Epithelial cell of prostate (primary cell): Measurements from ENCODE around the gene EPHA1.
"Not testable (repeated sequence)": the region's sequence is repeated elsewhere in the genome, so short reads cannot be mapped to it uniquely, and the experiment has no call there.

Source experiments
- DNase-seq: peaks from one replicate; pipeline ENCODE4 v3.0.0-alpha.2; 2011; ENCODE audit warnings: low read depth, low spot score
- H3K27ac ChIP-seq: fragments of 450-650 bp; 2 replicates; pipeline ENCODE4 v1.5.1; 2017; ENCODE audit warnings: mild to moderate bottlenecking

Gene EPHA1

DNA sequence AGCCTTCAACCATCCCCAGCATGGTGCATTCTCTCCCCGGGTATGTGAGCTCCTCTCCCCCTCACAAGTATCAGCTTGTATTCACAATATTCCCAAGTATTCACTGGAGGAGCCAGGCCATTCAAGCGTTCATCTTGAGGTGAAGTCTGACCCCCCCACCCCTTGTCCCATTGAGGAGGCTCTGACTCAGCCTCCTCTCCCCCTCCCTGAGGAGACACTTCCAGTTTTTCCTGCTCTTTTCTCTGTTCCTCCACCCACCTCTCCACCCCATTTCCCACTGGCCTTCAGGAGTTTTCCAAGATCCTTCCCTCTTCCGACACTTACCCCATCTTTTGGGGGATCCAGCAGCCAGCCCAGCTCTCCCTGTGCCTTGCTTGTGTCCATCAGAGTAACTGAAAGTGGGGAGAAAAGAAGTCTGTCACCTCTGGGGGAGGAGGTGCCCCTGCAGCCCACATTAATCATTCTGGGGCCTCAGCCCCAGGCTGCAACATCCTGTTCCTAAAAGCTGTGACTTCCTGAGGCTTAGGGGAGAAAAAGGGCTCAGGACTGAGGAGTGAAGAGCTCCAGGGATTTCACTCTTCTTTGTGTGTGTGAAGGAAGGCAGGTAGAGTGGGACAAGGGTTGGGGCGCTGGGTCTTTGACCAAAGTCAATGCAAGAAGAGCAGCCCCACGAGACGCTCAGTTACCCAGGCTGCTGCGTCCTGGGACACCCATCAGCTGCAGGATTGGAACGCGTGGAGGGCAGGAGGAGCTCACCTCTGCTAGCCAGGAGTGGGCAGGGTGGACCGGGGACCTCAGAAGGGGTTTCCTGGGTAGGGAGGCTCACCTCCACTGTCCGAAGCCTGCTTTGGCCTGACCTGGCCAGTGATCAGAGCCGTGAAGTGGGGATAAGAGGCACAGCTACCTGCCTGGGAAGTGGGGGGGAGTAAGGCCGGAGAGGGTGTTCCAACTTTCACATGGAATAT is 1.1 kb downstream of the EPHA1 start:
- H3K27ac ChIP-seq: peak overlapping the region; percentile 40
- no peak for DNase-seq

DNA sequence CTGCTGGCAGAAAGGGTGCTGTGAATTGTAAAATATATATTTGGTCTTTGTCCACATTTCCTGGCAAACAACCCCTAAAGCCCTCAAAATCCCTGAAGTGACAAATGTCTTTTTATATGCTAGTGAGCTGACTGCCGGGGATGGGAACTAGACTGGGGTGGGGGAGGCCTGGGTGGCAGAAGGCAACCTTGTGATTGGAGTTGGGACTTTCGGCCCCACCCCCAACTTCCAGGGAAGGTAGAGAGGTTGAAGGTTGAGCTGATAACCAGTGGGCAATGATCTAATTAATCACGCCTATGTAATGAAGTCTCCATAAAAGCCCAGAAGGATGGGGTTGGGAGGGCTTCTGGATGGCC is 2.7 kb downstream of the EPHA1 start:
- no peak for DNase-seq
- H3K27ac ChIP-seq: no peak overlapping the region

DNA sequence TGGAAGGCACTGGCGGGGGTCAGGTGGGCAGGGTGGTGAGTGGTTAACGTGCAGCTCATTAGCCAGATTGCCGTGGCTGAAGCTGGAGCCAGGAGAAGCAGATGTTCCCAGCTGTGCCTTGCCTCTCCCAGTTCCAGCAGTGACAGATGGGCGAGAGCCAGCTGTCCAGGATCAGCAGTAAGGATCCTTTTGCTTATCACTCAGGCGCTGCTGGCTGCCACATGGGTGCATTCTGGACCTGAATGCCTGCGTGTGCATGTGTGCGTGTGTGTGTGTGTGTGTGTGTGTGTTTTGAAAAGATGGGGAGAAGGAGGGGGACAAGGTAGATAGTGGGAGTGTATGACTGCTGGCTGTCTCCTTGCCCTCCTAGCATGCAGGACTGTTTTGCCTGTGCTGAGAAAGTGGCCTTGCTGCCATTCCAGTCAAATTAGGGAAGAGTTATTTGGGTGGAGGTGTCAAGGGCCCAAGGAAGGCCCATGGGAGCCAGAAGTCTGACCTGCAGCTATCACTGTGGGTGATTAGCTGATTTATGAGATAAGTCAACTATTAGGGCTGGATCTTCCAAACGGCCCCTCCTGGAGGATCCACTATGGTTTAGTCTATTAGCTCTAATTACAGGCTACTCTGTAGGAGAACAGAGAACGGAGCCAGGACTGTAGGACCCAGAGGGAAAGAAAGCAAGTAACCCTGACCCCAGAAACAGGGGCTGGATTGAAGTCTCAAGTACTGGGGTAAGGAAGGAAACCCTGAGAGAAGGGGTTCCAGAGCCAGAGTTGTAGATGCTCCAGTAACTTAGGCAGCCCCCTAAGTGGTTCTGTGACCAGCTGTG is 3.3 kb downstream of the EPHA1 start:
- H3K27ac ChIP-seq: no peak overlapping the region

DNA sequence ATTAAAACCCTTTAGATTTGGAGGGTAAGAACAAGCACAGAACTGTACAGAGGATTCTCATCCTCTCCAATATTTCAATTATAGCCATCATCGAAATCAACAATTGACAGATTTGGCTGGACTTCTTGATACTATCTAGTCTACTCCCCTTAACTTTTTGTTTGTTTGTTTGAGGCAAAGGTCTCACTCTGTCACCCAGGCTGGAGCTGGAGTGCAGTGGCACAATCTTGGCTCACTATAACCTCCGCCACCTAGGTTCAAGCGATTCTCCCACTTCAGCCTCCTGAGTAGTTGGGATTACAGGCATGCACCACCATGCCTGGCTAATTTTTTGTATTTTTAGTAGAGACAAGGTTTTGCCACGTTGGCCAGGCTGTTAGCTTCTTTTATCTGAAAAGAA is 6.4 kb downstream of the EPHA1 start:
- not testable (repeated sequence) for DNase-seq, H3K27ac ChIP-seq

More for the DNA sequence above, 3.3 kb downstream of the EPHA1 start:
- DNase-seq: no peak

DNA sequence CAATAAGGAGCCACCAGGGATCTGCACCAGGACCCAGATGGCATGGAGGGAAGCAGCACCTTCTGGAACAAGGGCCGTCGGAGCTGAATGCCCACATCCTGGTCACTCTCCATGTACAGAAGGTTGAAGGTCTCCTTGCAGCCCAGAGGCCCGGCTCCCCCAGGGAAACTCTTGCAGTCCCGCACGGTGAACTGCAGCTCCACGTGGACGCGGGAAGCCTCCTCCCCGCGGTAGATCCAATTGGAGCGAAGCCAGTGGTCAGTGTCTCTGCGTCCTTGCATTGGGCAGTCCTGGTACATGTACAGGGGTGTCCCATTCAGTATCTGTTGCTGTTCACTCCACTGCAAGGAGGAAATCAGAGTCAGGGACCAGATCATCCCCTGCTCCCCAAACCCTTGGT is 7.4 kb downstream of the EPHA1 start:
- no peak overlapping the region for H3K27ac ChIP-seq

DNA sequence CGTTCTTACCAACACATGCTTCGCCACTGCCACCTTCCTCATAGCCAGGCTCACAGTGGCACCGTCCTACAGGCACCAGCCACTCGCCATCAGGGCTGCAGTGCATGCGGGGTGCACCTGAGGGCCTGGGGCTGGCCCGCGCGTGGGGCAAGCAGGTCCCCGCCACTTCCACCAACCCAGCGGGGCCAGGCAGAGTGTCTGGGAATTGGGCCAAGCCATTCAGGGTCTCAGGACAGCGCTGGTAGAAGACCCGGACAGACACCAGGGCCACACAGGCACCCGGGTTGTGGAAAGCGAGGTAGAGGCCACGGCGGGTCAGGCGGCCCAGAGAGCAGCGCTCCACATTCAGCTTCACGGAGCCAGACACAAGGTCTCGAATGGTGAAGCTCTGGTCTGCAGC is 9.0 kb downstream of the EPHA1 start:
- H3K27ac ChIP-seq: no peak overlapping the region
- DNase-seq: no peak

More for the DNA sequence above, 7.4 kb downstream of the EPHA1 start:
- DNase-seq: no peak

DNA sequence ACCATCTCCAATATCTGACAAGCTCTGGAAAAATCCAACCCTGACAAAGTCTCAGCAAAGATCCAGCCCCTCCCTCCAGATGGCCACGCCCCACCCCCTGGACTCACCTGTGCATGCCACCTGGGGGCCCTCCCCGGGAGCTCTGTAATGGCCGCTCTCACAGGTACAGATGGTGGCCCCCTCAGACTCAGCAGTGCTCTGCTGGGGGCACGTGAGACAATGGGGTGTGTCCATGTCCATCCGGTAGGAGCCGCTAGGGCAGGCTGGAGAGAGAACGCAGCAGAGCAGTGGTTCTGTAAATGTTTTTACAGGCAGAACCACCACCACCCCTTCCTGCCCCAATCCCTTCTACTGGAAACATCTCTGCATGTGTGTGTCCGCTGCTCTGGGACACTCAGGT is 9.5 kb downstream of the EPHA1 start:
- H3K27ac ChIP-seq: no peak overlapping the region
- no peak for DNase-seq

DNA sequence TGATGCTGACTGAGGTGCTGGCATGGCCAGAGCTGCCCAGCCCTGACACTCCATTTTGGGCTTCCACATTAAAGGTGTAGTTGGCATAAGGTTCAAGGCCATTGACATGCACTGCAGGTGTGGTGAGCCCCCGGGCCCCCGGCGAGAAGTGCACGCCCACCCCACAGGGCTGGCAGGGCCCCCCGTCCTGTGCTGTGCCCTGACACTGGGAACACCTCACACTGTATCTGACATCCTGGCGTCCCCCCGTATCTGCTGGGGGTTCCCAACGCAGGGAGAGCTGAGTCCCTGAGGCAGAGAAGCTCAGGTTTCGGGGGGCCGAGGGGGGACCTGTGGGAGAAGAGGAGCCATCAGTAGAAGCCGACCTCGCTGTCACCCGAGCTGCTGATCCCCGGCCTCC is 10.0 kb downstream of the EPHA1 start:
- DNase-seq: no peak
- H3K27ac ChIP-seq: no peak overlapping the region

DNA sequence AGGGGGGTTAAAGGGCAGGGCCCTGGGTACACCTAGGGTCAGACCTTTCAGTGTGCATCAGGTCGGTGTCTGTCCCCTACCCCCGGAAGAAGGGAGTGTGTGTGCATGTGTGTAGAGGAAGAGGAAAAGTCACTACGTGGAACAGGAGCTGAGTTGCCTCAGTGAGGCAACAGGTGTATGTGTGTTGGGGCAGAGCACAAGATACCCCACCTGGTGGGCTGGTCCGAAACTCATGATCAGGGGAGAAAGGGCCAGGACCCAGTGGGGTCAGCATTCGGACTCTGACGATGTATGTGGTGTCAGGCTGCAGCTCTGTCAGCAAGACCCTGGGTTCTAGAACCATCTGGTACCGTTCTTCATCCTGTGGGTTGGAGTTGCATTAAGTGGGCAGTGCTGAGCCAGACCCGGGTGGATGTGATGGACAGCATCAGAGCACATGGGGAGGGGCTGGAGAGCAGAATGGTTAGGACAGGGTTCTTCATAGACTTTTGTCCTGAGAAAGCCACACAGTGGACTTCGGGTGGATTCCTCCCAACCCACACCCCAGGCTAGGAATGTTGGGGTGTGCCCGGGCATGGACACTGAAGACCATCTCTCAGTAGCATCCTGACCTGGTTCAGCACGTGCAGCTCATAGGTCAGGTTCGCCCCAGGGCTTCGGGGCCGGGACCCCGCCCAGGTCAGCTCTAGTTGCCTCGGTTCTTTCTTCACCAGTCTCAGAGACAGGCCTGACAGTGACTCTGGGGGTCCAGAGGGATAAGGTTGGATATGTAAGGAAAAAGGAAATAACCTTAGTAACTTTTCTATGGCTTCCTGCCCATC is 10.7 kb downstream of the EPHA1 start:
- DNase-seq: no peak

DNA sequence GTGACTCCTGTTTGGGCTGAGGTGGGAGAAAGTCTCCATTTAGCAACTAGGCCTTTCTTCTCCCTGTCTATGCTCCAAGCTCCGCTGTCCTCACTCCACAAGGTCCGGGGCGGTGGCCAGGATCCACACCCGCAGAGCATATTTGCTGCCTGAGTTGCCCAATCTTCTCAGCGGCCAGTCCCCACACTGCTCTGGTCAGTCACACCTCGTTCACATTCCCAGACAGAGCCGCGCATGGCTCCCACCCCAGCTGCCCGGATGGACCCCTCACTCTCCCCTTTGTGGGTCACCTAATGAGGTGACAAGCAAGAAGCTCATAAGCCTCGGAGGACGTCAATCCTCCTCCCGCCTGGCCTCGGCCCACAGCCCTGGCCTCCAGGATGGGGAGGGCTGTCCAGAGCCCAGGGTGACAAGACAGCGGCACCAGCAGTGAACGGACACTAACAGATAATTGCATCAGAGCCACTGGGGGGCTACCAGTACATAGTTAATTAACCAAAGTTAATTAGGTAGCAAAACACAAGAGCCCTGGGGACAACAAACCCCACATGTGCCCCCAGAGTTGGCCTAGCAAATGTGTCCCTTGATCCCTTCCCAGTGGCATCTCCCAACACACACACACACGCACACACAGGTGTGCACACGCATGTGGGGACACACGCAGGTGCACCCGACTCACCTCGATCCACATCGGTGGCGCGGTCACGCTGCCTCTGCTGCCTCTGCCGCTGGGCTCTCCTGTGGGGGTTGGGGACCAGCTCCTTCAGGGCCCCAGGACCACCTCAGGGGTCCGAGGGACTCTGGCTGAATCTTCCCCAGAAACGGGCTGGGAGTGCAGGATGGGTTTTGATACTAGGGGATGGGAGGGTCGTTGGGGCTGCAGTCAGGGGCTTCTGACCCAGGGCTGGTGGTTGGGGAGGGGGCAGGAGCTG is 11.8 kb downstream of the EPHA1 start:
- DNase-seq: no peak
- H3K27ac ChIP-seq: no peak overlapping the region

More for the DNA sequence above, 10.7 kb downstream of the EPHA1 start:
- H3K27ac ChIP-seq: no peak overlapping the region

DNA sequence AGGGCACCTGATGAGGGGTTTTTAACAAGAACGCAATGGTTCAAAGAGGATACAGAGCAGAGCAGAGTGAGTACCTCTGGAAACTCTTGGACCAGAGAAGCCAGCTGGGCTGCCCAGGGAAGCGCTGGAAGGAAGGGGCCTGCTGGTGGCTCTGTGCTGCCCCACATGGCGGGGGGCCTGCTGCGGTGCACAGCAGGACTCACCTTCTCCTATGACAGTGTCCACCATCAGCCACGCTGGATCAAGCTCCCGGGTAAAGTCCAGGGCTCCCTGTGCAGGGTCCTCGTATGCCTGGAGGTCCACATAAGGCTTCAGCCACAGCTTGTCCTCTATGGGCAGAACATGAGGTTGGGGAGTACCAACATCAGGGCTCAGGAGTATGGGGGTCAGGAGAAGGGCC is 12.5 kb downstream of the EPHA1 start:
- no peak for DNase-seq
- H3K27ac ChIP-seq: no peak overlapping the region

DNA sequence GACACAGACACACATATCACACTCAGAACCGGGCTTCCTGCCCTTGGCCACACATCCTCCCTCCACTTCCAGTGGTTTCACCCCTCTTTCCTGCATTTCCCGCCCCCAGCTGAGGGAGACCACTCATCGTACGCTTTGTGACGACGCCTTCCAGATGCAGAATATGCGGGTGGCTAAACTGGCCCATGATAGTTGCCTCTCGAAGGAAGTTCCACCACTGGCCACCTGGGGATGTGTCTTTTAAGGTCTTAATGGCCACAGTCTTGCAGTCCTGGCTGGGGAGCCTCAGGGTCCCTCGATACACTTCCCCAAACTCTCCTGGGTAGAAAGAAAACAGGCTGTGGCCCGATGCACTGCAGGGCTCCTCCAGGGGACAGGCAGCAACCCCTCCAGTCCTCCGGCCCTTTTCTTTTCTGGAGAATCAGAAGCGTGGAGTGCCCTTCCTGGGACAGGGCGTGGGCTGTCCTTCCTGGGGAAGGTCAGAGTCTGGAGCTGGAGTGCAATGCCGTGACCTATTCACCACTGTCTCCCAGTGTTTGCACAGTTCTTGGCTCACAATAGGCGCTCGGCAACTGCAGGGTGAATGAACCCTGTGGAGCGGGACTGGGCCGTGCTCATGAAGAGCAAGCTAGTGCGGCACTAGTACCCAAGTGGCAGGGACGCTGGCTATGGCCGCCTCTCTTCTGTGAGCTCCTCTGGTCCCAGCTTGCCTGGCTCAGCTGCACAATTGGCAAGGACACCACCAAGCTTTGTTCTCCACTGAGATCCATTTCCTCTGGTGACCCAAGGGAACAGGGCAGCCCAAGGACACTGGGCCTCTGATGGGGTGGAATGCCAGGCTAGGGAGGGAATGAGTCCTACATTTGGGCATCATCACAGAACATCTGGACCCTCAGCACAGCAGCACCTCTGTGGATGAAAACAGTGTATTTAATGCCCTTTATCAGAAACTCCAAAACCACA is 13.2 kb downstream of the EPHA1 start:
- no peak overlapping the region for H3K27ac ChIP-seq
- DNase-seq: no peak

DNA sequence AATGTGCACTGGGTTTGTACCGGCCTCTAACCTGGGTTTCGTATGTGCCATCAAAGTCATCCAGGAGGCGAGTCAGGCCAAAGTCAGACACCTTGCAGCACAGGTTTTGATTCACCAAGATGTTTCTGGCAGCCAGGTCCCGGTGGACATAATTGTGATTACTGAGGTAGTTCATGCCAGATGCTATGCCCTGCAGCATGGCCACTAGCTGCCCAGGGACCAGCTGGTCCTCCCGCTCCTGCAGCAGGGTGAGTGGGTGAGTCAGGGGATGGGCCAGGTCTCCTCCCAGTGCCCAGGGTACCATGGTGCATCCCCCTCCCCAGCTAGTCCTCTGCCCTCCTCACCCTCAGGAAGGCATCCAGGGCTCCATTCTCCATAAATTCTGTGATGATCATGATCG is 13.9 kb downstream of the EPHA1 start:
- DNase-seq: no peak
- no peak overlapping the region for H3K27ac ChIP-seq

DNA sequence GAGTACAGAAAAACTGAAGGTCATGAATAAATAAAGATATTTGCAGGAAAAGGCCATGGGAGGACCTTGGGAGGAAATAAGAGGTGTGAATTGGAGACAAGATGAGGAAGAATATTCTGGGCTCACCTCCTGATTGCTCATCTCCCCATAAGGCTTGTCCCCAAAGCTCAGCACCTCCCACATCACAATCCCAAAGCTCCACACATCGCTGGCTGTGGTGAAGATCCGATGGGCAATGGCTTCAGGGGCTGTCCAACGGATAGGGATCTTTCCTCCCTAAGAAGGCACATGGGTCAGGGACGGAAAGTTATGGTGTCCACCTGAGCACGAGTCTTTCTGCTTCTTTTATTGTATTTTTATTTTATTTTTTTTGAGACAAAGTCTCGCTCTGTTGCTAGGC is 14.6 kb downstream of the EPHA1 start:
- no peak overlapping the region for H3K27ac ChIP-seq
- DNase-seq: no peak

DNA sequence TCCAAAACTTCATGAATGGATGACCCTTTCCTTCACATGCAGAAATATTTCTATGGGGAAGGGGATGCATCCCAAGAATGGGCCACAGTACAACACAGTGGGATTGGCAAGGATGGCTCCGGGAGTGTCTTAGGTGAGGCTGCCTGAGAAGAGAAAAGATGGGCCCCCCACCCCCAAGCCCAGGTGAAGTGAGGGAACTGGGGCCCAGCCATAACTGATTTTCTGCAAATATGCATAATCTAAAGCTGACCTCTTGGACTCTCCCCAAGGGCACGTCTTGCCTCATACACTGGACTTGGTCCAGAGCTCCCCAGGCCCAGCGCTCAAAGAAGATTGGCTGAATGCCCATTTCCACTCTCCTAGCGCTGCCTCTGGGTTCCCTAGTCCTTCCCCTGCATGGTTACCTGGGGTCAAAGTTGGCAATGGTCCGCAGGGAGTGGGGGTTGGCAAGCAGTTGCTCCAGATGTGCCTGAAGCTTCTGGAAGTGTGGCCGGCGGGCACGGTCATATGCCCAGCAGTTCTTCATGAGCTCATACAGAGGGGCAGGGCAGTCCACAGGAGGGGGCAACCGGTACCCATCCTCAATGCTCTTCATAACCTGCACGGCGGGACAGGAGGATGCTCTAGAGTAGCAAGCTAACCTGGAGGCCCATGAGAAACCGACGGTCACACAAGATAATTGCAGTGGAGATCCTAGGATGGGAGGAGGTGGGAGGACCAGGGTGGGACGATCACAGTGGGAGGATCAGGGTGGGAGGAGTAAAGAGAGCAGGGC is 15.2 kb downstream of the EPHA1 start:
- no peak overlapping the region for H3K27ac ChIP-seq

DNA sequence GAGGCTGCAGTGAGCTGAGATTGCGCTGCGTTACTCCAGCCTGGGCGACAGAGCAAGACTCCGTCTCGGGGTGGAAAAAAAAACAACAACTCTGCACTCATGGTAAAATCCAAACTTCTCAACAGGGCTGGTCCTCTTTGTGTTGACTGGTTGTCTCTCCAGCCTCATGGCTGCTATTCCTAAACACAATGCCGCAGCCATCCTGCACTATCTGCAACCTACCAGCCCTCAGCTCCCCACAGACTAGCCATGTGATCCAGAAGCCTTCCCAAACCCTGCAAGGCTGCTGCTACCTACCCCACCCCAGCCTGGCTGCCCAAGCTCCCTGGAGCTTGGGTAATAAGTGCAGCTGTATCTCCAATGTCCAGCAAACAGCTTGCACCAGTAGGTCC is 15.8 kb downstream of the EPHA1 start:
- DNase-seq: no peak
- H3K27ac ChIP-seq: no peak overlapping the region

More for the DNA sequence above, 15.2 kb downstream of the EPHA1 start:
- no peak for DNase-seq

DNA sequence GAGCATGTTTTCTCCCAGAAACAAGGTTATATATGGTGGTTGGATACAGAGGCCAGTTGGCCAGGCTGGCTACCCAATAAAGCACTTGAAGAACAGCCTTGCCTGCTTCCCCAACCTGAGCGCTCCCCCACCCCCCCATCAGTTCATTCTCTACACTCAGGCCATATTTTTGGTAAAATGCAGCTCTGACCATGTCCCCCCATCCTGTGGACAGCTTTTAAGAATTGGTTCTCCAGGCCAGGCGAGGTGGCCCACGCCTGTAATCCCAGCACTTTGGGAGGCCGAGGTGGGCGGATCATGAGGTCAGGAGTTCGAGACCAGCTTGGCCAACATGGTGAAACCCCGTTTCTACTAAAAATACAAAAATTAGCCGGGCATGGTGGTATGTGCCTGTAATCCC is 16.2 kb downstream of the EPHA1 start:
- not testable (repeated sequence) for DNase-seq
- peak overlapping the region; percentile 53 for H3K27ac ChIP-seq
